GM18511 (cell line): ENCODE measurements around the gene RPAIN.
A peak's percentile ranks its signal among the peaks of the same experiment; 100 is the strongest.

Source experiments
- ATAC-seq: cut with Tn5 transposase; IDR thresholded peaks from one replicate; pipeline ENCODE4 v1.9.1; 2021; ENCODE audit warnings: mild to moderate bottlenecking, moderate library complexity; ENCODE audit not compliant: unreplicated experiment

RPAIN gene

DNA sequence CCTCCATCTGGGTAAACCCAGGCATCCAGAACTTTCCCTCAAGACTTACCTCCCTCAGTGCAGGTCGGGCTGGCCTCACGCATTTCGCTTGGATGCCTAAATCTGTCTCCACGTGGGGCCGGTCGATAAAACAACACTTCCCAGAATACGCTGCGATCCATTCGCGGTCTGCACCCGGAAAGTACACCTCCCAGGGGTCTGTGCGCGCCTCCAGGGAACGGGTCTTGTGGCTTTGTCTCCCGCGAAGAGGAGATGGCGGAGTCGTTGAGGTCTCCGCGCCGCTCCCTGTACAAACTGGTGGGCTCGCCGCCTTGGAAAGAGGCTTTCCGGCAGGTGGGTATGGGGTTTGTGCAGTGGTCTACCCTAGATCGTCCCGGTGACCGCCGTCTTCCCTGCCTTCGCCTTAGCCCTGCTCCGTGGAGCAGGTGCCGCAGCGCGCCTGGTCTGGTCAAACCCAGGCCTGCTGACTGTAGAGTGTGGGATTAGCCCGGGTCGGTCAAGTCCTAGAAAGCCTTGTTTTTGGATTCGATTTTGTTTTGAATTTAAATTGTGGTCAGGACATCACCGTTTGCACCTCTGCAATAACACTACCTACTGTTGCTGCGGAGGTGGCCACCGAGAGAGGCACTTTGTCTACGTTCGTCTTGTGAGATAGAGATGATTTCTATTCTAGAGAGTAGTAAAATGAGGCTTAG, at the start of gene RPAIN:
RPAIN (plus strand) TSS at position 224 of the 695 bp plus-strand sequence; CDS start at position 253, 29 bp downstream.
- peak; percentile 66 for ATAC-seq

DNA sequence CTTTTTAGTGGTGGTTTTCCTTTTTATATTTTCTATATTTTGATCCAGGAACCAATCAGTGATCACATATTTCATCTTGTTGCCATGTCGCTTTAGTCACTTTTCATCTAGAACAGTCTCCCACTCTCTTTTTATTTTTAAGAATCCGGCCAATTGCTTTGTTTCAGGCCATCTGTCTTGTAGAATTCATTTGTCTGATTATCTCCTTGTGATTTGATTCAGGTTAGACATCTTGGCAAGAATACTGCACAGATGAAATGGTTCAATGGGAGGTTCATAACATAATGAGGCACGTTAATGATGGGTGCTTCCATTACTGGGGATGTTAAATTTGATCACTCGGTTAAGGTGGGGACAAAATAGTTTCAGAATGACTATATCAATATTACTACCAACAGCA, 49.6 kb upstream of the RPAIN start:
- no peak for ATAC-seq

DNA sequence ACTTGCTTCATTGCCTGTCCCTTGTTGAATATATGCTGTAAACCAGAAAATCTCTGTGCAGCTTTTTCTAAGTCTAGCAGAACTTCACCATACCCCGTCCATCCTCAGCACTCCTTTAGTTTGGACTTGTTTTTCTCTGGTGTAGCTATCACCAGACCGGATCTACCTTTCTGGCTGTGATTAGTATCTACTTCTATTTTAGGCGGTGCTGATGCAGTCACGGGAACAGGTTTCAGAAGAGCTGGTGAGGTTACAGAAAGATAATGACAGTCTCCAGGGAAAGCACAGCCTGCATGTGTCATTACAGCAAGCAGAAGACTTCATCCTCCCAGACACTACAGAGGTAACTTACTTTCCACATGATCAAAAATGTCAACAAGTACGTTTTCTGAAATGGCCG, 46.9 kb upstream of the RPAIN start:
- ATAC-seq = no peak

DNA sequence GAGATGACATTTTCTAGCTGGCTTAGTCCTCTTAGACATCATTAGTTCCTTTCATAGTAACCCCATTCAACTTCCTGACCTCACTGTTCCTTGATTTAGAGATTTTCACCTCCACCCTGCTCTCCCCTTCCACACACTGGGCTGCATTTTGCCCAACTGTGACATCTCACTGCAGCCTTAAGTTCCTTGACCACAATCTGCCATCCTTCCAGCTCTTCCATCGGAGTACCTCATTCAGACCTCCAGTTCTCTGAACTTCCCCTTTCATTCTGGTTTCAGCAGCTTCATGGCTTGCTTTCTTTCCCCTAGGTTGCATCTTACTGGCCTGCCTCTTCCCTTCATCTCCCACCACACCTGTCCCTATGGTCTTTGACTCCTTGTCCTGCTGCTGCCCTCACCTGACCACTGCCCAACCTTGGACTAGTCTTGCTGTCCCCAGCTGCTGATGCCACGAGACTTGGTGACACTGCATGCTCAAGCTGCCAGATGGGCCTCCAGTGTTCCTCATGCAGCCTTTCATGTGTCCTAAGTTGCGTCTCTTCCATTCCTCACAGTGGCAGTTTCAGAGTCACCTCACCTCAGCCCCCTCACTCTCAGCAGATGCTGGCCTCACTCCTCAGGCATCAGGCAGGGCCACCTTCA, 41.3 kb upstream of the RPAIN start:
- ATAC-seq = no peak

DNA sequence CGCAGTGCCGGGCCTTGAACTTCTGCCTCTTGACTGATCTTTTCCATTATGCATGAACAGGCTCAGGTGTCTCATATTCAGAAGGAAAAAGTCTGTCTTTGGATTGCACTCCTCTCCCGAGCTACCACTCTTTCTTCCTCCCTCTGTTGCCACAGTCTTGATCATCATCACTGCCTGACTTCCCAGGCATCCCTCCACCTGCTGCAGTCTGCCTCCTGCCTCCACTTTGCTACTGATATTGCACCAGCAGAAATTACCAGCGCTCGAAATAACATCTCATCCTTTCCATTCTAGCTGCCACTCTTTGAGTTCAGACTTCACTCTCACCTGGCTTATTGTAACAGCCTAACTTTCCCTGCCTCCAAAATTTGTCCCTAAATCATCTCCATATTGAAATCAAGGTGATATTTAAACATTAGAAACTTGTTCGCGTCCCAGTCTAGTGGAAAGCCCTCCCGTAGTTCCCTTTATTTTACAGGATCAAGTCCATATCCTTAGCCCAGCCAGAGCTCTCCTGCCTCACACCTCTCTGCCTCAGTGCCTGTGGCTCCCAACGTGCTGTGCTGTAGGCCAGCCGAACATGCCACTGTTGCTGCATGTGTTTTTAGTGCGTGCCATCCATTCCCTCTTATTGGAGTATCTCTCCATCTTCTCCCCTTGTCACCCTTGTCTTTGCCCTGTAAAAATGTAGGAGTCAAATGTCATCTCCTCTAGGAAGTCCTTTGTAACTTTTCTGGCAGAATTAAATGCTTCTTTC, 40.5 kb upstream of the RPAIN start:
- no peak for ATAC-seq

GRCh38 chr17:5380491-5381135, 39.4 kb upstream of the RPAIN start:
- no peak for ATAC-seq

- ATAC-seq = no peak
Observed at GRCh38 chr17:5381542-5381941, 38.4 kb upstream of the RPAIN start.

GRCh38 chr17:5391678-5392077, 28.3 kb upstream of the RPAIN start:
- ATAC-seq = no peak

GRCh38 chr17:5396612-5397011, 23.4 kb upstream of the RPAIN start:
- ATAC-seq = no peak

- no peak for ATAC-seq
Observed at GRCh38 chr17:5399767-5400166, 20.2 kb upstream of the RPAIN start.

DNA sequence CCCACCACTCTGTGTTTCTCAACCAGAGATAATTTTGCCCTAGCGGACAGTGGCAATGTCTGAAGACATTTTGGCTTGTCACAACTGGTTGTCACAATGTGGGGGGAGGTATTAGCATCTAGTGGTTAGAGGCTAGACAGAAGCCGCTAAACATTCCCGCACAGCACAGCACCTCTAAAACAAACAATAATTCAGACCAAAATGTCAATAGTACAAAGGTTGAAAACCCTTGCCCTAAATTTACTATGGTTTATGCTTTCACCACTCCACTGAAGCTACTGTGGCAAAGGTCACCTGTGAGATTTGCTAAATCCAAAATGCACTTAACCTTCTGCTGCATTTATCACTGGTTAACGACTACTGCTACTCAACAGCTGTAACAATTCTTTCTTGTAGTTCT, 14.6 kb upstream of the RPAIN start:
- ATAC-seq = no peak

- ATAC-seq = no peak
Observed at GRCh38 chr17:5408186-5408585, 11.8 kb upstream of the RPAIN start.

DNA sequence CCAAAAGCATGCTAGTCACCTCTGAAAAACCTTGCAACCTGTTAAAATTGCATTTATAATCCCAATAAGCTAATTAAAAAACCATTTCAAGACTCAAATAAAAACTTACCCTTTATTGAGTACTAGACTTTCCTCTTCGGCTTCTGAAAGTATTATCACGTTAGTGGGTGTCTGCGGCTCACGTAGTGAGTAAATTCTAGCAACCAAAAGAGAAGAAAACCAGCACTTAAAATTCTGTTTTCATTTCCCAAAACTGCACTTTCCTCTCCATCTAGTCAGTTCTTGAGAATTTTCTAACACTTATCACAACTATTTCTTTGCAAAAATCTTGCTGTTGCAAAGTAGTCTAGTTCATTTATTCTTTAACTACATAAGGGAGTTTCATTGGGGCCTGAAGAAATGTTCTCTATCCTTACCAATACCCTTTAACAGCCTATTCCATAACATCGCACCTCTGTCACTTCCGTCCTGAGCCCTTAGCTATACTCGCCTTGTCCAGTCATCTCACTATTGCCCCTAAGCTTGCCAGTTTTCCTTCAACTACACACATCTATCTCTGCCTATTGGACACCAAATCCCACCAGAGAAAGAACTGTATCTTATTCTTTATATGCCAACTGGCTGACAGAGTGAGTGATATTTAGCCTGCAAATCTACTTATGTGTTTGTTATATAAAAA, 9.2 kb upstream of the RPAIN start:
- no peak for ATAC-seq

- no peak for ATAC-seq
Observed at GRCh38 chr17:5413682-5414081, 6.3 kb upstream of the RPAIN start.

- no peak for ATAC-seq
Observed at GRCh38 chr17:5416901-5417300, 3.1 kb upstream of the RPAIN start.

- ATAC-seq = peak; percentile 45
Observed at GRCh38 chr17:5418858-5419355, 1.1 kb upstream of the RPAIN start.

DNA sequence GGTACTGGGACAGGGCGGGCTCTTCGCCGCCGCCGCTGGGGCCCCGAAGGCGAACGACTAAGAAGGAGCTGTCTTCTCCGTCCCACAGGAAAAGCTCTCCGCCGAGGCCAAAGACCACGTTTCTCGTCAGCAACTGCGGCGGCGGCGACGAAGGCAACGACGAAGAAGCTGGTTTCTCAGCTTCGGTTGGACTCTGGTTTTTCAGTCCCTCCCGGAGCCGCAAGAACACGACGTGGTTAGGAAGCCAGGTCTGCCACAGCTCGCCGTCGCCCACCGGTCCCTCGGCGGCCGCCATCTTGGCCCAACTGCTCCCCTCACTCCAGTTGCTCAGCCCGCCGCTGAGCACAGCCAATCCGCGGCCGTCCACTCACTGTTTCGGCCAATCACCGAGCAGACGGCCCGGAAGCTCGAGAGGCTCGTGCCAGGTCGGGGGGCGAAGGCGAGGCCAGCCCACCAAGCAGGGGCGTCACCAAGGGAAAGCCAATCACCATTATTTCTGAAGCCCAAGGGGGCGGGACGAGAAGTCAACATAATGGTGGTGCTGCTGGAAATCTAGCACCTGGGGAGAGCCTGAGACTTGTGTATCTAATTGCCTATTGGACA, 525 bp upstream of the RPAIN start, which contains the start of gene NUP88:
NUP88 (minus strand) TSS at position 307 of the 603 bp plus-strand sequence; CDS start at position 295, 12 bp downstream.
- peak; percentile 90 for ATAC-seq

- no peak for ATAC-seq
Observed at GRCh38 chr17:5422505-5422904, 2.5 kb downstream of the RPAIN start.

- no peak for ATAC-seq
Observed at GRCh38 chr17:5424909-5425308, 4.9 kb downstream of the RPAIN start.

DNA sequence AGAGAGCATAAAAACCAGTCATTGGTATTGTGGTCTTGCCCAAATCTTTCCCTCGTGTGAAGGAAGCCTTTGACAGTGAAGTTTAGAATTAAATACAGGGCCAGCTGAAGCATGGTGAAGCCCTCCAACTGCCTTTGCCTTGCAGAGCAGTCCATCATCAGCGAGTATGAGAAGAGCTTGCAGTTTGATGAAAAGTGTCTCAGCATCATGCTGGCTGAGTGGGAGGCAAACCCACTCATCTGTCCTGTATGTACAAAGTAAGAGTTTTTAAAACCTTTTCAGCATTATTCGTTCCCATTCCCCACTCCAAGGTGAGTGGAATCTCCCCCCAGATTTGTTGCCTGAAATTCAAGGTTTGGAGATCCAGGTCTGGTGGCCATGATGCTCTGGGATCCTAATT, 5.8 kb downstream of the RPAIN start:
- ATAC-seq = no peak
